Tibial nerve (tissue), 4 donors: ENCODE results near the gene C5orf58. TPM values are rescaled to one million over a fixed set of nuclear protein-coding genes. Genes with fewer than 3 reads are reported as not detected.

Experiments
- DNase-seq, 2 donors: peaks; one replicate each; pipeline ENCODE4 v3.0.0-alpha.2; 2019; ENCODE audit warnings: low spot score in 2 of 2
- H3K27ac ChIP-seq, 4 donors: fragments of 200-600 bp; sonication (generic) in 3 of 4; one replicate each; pipeline ENCODE4 v1.5.1; 2017 to 2019; ENCODE audit warnings: mild to moderate bottlenecking in 1 of 4
- H3K27me3 ChIP-seq, 2 donors: fragments of 200-600 bp; sonication (generic) in 1 of 2; one replicate each; pipeline versions ENCODE4 v1.5.1 to v1.6.0; 2017 to 2019
- H3K36me3 ChIP-seq, 3 donors: fragments of 200-600 bp; sonication (generic); one replicate each; pipeline ENCODE4 v1.5.1; 2018 to 2019
- H3K4me1 ChIP-seq, 4 donors: fragments of 200-600 bp; sonication (generic) in 3 of 4; one replicate each; pipeline ENCODE4 v1.5.1; 2017 to 2019
- H3K4me3 ChIP-seq, 4 donors: fragments of 200-600 bp; sonication (generic) in 3 of 4; one replicate each; pipeline ENCODE4 v1.5.1; 2017 to 2019; ENCODE audit warnings: mild to moderate bottlenecking in 1 of 4, moderate library complexity in 1 of 4
- H3K9me3 ChIP-seq, 4 donors: fragments of 200-600 bp; sonication (generic) in 3 of 4; one replicate each; pipeline ENCODE4 v1.5.1; 2017 to 2019
- CTCF ChIP-seq, 5 experiments: fragments of 200-600 bp in 3 of 5; fragments of 450-650 bp in 2 of 5; sonication (generic) in 3 of 5; IDR thresholded peaks; one replicate each; pipeline ENCODE4 v1.5.1; 2016 to 2019; ENCODE audit warnings: antibody characterized with exemption in 5 of 5, mild to moderate bottlenecking in 3 of 5, moderate library complexity in 2 of 5
- EP300 ChIP-seq, 2 donors: sonication (generic); formaldehyde crosslinking; IDR thresholded peaks; one replicate each; pipeline ENCODE4 v1.6.1; 2017; ENCODE audit warnings: antibody characterized with exemption in 2 of 2, mild to moderate bottlenecking in 1 of 2
- POLR2A ChIP-seq, 2 donors: fragments of 450-650 bp; IDR thresholded peaks; one replicate each; pipeline ENCODE4 v1.6.1; 2017; ENCODE audit warnings: antibody characterized with exemption in 2 of 2, mild to moderate bottlenecking in 2 of 2, moderate library complexity in 2 of 2
- WGBS, 2 donors: methylation state at CpG; one replicate each; pipeline ENCODE4 v1.1.5; 2018; 5-methylcytosine and 5-hydroxymethylcytosine counted together
- total RNA-seq, 4 donors: library from RNA; depleted of rRNA; stranded (reverse); fragments of >200 nt; gene quantifications; one replicate each; pipeline ENCODE4 v1.1.0, GENCODE V29; 2016

C5orf58 gene
- total RNA-seq, 4 donors from 2014 or later, result 1.5 TPM; not detected in 3

DNA sequence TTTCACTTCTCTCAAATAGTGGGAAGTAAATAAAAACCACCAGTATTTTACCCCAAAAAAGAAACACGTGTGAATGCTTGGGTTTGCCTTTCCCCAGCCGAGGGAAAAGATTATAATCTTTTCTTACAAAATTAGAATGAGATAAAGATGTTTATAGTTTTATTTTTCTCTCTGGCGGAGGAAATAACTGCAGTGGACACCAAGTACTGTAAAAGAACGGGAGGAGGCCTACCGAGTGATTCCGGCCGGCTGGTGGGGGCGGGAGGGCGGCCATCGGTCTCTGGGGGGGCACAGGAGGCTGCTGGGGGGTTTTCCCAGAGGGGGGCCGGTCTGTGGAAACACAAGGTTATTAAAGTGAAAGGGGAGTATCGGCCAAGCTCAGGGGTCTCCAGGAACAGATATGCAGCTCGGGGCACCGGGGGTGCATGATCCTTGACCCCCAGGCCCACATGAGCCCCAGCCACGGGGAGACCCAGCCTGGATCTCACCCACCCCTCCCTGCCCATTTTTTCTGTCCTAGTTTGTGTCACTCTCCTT, 35.4 kb downstream of the C5orf58 start:
- H3K27ac ChIP-seq, result peak overlapping the region in 3 of 4 donors; percentile 48 to 81 (median 73)
- TF ChIP-seq CTCF (IDR thresholded peaks at IDR 0.05) (peak in 1 of 5 experiments; percentile 10), POLR2A (IDR thresholded peaks at IDR 0.05) (no peak)
- H3K36me3 ChIP-seq, result no peaks in the 10 kb centered on the region
- peaks cover 0 to 51% (median 30%) of the 10 kb centered on the region in 4 donors for H3K4me1 ChIP-seq
- no peak for DNase-seq
- peak overlapping the region in 2 of 4 donors; percentile 3 to 29 for H3K4me3 ChIP-seq
- WGBS, 2 donors, result 22 to 23% methylated on average over 15 of the region's 15 CpGs
- no peaks in the 10 kb centered on the region for H3K27me3 ChIP-seq
- H3K9me3 ChIP-seq, result no peaks in the 10 kb centered on the region

GRCh38 chr5:170268884-170269283, 36.1 kb downstream of the C5orf58 start:
- Histone ChIP-seq H3K36me3 (no peaks in the 10 kb centered on the region), H3K27me3 (no peaks in the 10 kb centered on the region), H3K4me3 (no peak overlapping the region), H3K27ac (peak overlapping the region in 3 of 4 donors; percentile 32 to 81 (median 53)), H3K9me3 (no peaks in the 10 kb centered on the region), H3K4me1 (peaks cover 0 to 55% (median 30%) of the 10 kb centered on the region in 4 donors)
- peak in 1 of 2 donors; percentile 59 for TF ChIP-seq EP300 (IDR thresholded peaks at IDR 0.05)
- TF ChIP-seq CTCF (IDR thresholded peaks at IDR 0.05), result no peak
- no peak for DNase-seq
- 11 to 42% methylated on average over 3 of the region's 3 CpGs for WGBS, 2 donors

GRCh38 chr5:170269579-170269978, 36.8 kb downstream of the C5orf58 start:
- H3K36me3 ChIP-seq, result no peaks in the 10 kb centered on the region
- H3K27ac ChIP-seq, result peak overlapping the region in 2 of 4 donors; percentile 53 to 81
- TF ChIP-seq EP300 (IDR thresholded peaks at IDR 0.05) (peak in 1 of 2 donors; percentile 16), CTCF (IDR thresholded peaks at IDR 0.05) (no peak)
- peaks cover 0 to 57% (median 30%) of the 10 kb centered on the region in 4 donors for H3K4me1 ChIP-seq
- H3K27me3 ChIP-seq, result no peaks in the 10 kb centered on the region
- H3K9me3 ChIP-seq, result no peaks in the 10 kb centered on the region
- DNase-seq, result no peak
- H3K4me3 ChIP-seq, result no peak overlapping the region
- WGBS, 2 donors, result 75 to 94% methylated on average over 7 of the region's 7 CpGs

- TF ChIP-seq EP300 (IDR thresholded peaks at IDR 0.05), result no peak
- no peak for TF ChIP-seq CTCF (IDR thresholded peaks at IDR 0.05)
- TF ChIP-seq POLR2A (IDR thresholded peaks at IDR 0.05), result no peak
- Histone ChIP-seq H3K36me3 (no peaks in the 10 kb centered on the region), H3K9me3 (no peaks in the 10 kb centered on the region), H3K27ac (peak overlapping the region in 1 of 4 donors; percentile 11), H3K27me3 (no peaks in the 10 kb centered on the region), H3K4me3 (no peak overlapping the region), H3K4me1 (peaks cover 0 to 52% (median 28%) of the 10 kb centered on the region in 4 donors)
- 85% methylated on average over 15 of the region's 15 CpGs for WGBS, 2 donors
- no peak for DNase-seq
These were observed 37.7 kb downstream of the C5orf58 start for GRCh38 chr5:170270293-170271069.
